ENCODE data around the gene GCK. TPM values are rescaled to one million over a fixed set of nuclear protein-coding genes. Genes with fewer than 3 reads are reported as not detected.

Gene GCK
- total RNA-seq, 4 donors from 2014 or later: not detected

GRCh38 chr7:44224974-44225565 is 35.8 kb upstream of the GCK start:
- DNase-seq: no peak
- Histone ChIP-seq H3K27me3 (no peaks in the 10 kb centered on the region), H3K4me3 (no peak overlapping the region), H3K36me3 (no peaks in the 10 kb centered on the region), H3K9me3 (no peaks in the 10 kb centered on the region), H3K27ac (no peak overlapping the region), H3K4me1 (no peaks in the 10 kb centered on the region)
- TF ChIP-seq POLR2A (IDR thresholded peaks at IDR 0.05) (no peak), CTCF (IDR thresholded peaks at IDR 0.05) (no peak)

GRCh38 chr7:44224080-44224973 is 35.1 kb upstream of the GCK start:
- H3K9me3 ChIP-seq: no peaks in the 10 kb centered on the region
- no peak overlapping the region for H3K4me3 ChIP-seq
- no peaks in the 10 kb centered on the region for H3K36me3 ChIP-seq
- TF ChIP-seq POLR2A (IDR thresholded peaks at IDR 0.05): no peak
- no peak for TF ChIP-seq CTCF (IDR thresholded peaks at IDR 0.05)
- no peak overlapping the region for H3K27ac ChIP-seq
- no peaks in the 10 kb centered on the region for H3K27me3 ChIP-seq
- H3K4me1 ChIP-seq: no peaks in the 10 kb centered on the region
- DNase-seq: no peak

GRCh38 chr7:44223362-44224079 is 34.3 kb upstream of the GCK start:
- H3K27ac ChIP-seq: no peak overlapping the region
- TF ChIP-seq CTCF (IDR thresholded peaks at IDR 0.05): no peak
- no peak for TF ChIP-seq POLR2A (IDR thresholded peaks at IDR 0.05)
- no peak for DNase-seq
- H3K27me3 ChIP-seq: no peaks in the 10 kb centered on the region
- H3K36me3 ChIP-seq: no peaks in the 10 kb centered on the region
- no peaks in the 10 kb centered on the region for H3K9me3 ChIP-seq
- no peak overlapping the region for H3K4me3 ChIP-seq
- no peaks in the 10 kb centered on the region for H3K4me1 ChIP-seq

DNA sequence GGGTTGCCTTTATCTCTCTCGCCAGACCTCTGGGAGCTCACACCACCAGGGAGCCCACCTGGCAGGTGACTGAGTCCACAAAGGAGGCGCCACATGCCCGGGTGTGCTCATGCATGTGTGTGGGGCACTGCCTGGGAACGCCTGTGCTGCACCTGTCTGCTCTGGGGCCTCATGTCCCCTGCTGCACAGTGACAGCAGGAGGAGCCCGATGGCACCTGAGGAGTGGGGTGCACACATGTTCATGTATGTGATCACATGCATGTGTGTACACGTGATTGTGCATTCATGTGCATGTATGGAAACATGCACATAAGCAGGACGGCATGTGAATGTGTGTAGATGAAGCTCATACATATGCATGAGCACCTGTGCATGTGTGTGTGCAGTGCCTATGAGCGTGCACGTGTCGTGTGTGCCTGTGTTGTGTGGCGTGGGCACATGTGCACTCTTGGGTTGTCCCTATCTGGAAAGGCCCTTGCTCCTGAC is 33.6 kb upstream of the GCK start:
- H3K27ac ChIP-seq: no peak overlapping the region
- no peaks in the 10 kb centered on the region for H3K4me1 ChIP-seq
- no peaks in the 10 kb centered on the region for H3K27me3 ChIP-seq
- no peaks in the 10 kb centered on the region for H3K36me3 ChIP-seq
- H3K9me3 ChIP-seq: no peaks in the 10 kb centered on the region
- TF ChIP-seq CTCF (IDR thresholded peaks at IDR 0.05) (no peak), POLR2A (IDR thresholded peaks at IDR 0.05) (no peak)
- DNase-seq: no peak
- H3K4me3 ChIP-seq: no peak overlapping the region

- no peaks in the 10 kb centered on the region for H3K36me3 ChIP-seq
- TF ChIP-seq POLR2A (IDR thresholded peaks at IDR 0.05) (no peak), CTCF (IDR thresholded peaks at IDR 0.05) (no peak)
- no peak for DNase-seq
Observed at GRCh38 chr7:44222074-44222473, 32.8 kb upstream of the GCK start.

More at GRCh38 chr7:44222074-44222473, 32.8 kb upstream of the GCK start:
- no peak overlapping the region for H3K27ac ChIP-seq
- H3K4me1 ChIP-seq: no peaks in the 10 kb centered on the region
- H3K9me3 ChIP-seq: no peaks in the 10 kb centered on the region
- no peaks in the 10 kb centered on the region for H3K27me3 ChIP-seq
- H3K4me3 ChIP-seq: no peak overlapping the region

Data from Peyer's patch (tissue), 4 donors.